Endodermal cell (in vitro differentiated cells): ENCODE results near the gene COX10. TPM values are rescaled to one million over a fixed set of nuclear protein-coding genes. Genes with fewer than 3 reads are reported as not detected.

Experiments
- DNase-seq: peaks from one replicate; pipeline ENCODE4 v3.0.0-alpha.2; 2017
- H3K27ac ChIP-seq: 2 replicates; pipeline ENCODE4 v1.5.1; 2013; ENCODE audit warnings: mild to moderate bottlenecking, low read depth, low read length, moderate library complexity
- H3K27me3 ChIP-seq: 2 replicates; pipeline ENCODE4 v1.6.1; 2013; ENCODE audit warnings: mild to moderate bottlenecking, low read length, moderate library complexity; ENCODE audit not compliant: insufficient read depth, control insufficient read depth, poor library complexity, severe bottlenecking
- H3K36me3 ChIP-seq: 2 replicates; pipeline ENCODE4 v1.7.0; 2013; ENCODE audit warnings: mild to moderate bottlenecking, low read length, moderate library complexity; ENCODE audit not compliant: control insufficient read depth, insufficient read depth
- H3K4me1 ChIP-seq: one replicate; pipeline ENCODE4 v1.7.0; 2013; ENCODE audit warnings: low read length; ENCODE audit not compliant: control insufficient read depth, insufficient read depth
- H3K4me3 ChIP-seq: 2 replicates; pipeline ENCODE4 v1.5.1; 2013; ENCODE audit warnings: mild to moderate bottlenecking, low read length, moderate library complexity
- H3K9ac ChIP-seq: 2 replicates; pipeline ENCODE4 v1.6.1; 2013; ENCODE audit warnings: mild to moderate bottlenecking, low read length, moderate library complexity; ENCODE audit not compliant: poor library complexity, severe bottlenecking; ENCODE audit errors: extremely low read depth
- H3K9me3 ChIP-seq: 2 replicates; pipeline ENCODE4 v1.6.1; 2013; ENCODE audit warnings: mild to moderate bottlenecking, low read length, moderate library complexity; ENCODE audit not compliant: control insufficient read depth
- H3K27ac Mint-ChIP-seq: 2 replicates; pipeline ENCODE4 v1.8.0; 2020; ENCODE audit warnings: mixed read lengths
- H3K27me3 Mint-ChIP-seq: 2 replicates; pipeline ENCODE4 v1.8.0; 2021; ENCODE audit warnings: mild to moderate bottlenecking, mixed read lengths; ENCODE audit not compliant: insufficient read depth
- H3K36me3 Mint-ChIP-seq: 2 replicates; pipeline ENCODE4 v1.8.0; 2020; ENCODE audit warnings: low read depth, mixed read lengths
- H3K4me1 Mint-ChIP-seq: 2 replicates; pipeline ENCODE4 v1.8.0; 2020; ENCODE audit warnings: mixed read lengths
- H3K4me3 Mint-ChIP-seq: 2 replicates; pipeline ENCODE4 v1.8.0; 2020; ENCODE audit warnings: mild to moderate bottlenecking, moderate library complexity, mixed read lengths
- H3K9me3 Mint-ChIP-seq: 2 replicates; pipeline ENCODE4 v1.8.0; 2020; ENCODE audit warnings: mild to moderate bottlenecking, mixed read lengths
- CTCF ChIP-seq: fragments of 200-600 bp; sonication (generic); conservative IDR thresholded peaks from 2 replicates; pipeline ENCODE4 v1.5.0; 2021; ENCODE audit warnings: antibody characterized with exemption, mild to moderate bottlenecking
- WGBS, 2 experiments: methylation state at CpG; one replicate each; pipeline versions ENCODE4 v1.1.5 to v1.1.7; 2013; ENCODE audit warnings: missing lambda C conversion rate in 2 of 2, mixed read lengths in 1 of 2; ENCODE audit not compliant: insufficient coverage in 1 of 2, insufficient read length in 1 of 2; 5-methylcytosine and 5-hydroxymethylcytosine counted together
- total RNA-seq, 2 donors: library from RNA; stranded (reverse); fragmentation: NEBNext Ultra II Directional in 1 of 2; extraction: Animal tissue kit (Norgen Biotek cat#: 25700) in 1 of 2; gene quantifications; 2 replicates in 1 of 2; 3 replicates in 1 of 2; pipeline ENCODE4 v1.2.1, GENCODE V29; 2021

The COX10 gene
- total RNA-seq, 2 donors from 2014 or later = 15.0 to 15.4 TPM

- Histone ChIP-seq H3K36me3 (peaks cover 6% of the 10 kb centered on the region), H3K27me3 (no peaks in the 10 kb centered on the region), H3K9ac (no peak overlapping the region), H3K4me1 (no peaks in the 10 kb centered on the region), H3K9me3 (peaks cover 26% of the 10 kb centered on the region), H3K27ac (no peak overlapping the region), H3K4me3 (peak overlapping the region; percentile 50)
- peaks cover 11% of the 10 kb centered on the region for H3K9me3 Mint-ChIP-seq
- H3K27me3 Mint-ChIP-seq = no peaks in the 10 kb centered on the region
- no peak for TF ChIP-seq CTCF
- DNase-seq = no peak
- H3K36me3 Mint-ChIP-seq = peaks cover 17% of the 10 kb centered on the region
- H3K4me3 Mint-ChIP-seq = no peak overlapping the region
- H3K27ac Mint-ChIP-seq = no peak overlapping the region
- peaks cover 4% of the 10 kb centered on the region for H3K4me1 Mint-ChIP-seq
Measured at GRCh38 chr17:14057591-14057990, 11.7 kb upstream of the COX10 start.

- no peak overlapping the region for H3K4me3 ChIP-seq
Measured at GRCh38 chr17:14058051-14058450, 11.3 kb upstream of the COX10 start.

GRCh38 chr17:14060706-14061105, 8.6 kb upstream of the COX10 start:
- Mint-ChIP-seq H3K27ac (no peak overlapping the region), H3K36me3 (peaks cover 22% of the 10 kb centered on the region), H3K4me3 (no peak overlapping the region), H3K9me3 (peaks cover 8% of the 10 kb centered on the region), H3K27me3 (no peaks in the 10 kb centered on the region), H3K4me1 (no peaks in the 10 kb centered on the region)
- H3K27ac ChIP-seq = no peak overlapping the region
- H3K9me3 ChIP-seq = peaks cover 39% of the 10 kb centered on the region
- H3K27me3 ChIP-seq = no peaks in the 10 kb centered on the region
- peaks cover 24% of the 10 kb centered on the region for H3K36me3 ChIP-seq
- no peaks in the 10 kb centered on the region for H3K4me1 ChIP-seq
- WGBS, 2 experiments = 83 to 90% methylated on average over 1 of the region's 1 CpG
- no peak overlapping the region for H3K4me3 ChIP-seq
- H3K9ac ChIP-seq = no peak overlapping the region
- TF ChIP-seq CTCF = no peak
- no peak for DNase-seq

More at GRCh38 chr17:14058051-14058450, 11.3 kb upstream of the COX10 start:
- H3K9me3 ChIP-seq = peaks cover 26% of the 10 kb centered on the region
- H3K27me3 Mint-ChIP-seq = no peaks in the 10 kb centered on the region
- no peak overlapping the region for H3K27ac ChIP-seq
- H3K9me3 Mint-ChIP-seq = peaks cover 11% of the 10 kb centered on the region
- H3K36me3 Mint-ChIP-seq = peaks cover 17% of the 10 kb centered on the region
- H3K4me1 Mint-ChIP-seq = peaks cover under 1% of the 10 kb centered on the region
- H3K27me3 ChIP-seq = no peaks in the 10 kb centered on the region
- no peak for TF ChIP-seq CTCF
- H3K27ac Mint-ChIP-seq = no peak overlapping the region
- H3K36me3 ChIP-seq = peaks cover 6% of the 10 kb centered on the region
- 86 to 95% methylated on average over 1 to 2 of the region's 2 CpGs for WGBS, 2 experiments
- no peak overlapping the region for H3K9ac ChIP-seq
- no peak for DNase-seq
- no peak overlapping the region for H3K4me3 Mint-ChIP-seq
- H3K4me1 ChIP-seq = no peaks in the 10 kb centered on the region
